Chondrocyte (in vitro differentiated cells): ENCODE measurements around the gene RPS27L. TPM values are rescaled to one million over a fixed set of nuclear protein-coding genes. Genes with fewer than 3 reads are reported as not detected.

ENCODE experiments used
- DNase-seq: peaks from one replicate; pipeline ENCODE4 v3.0.0; 2021; ENCODE audit warnings: mixed read lengths, low spot score
- H3K27ac Mint-ChIP-seq: one replicate; pipeline ENCODE4 v1.8.0; 2021; ENCODE audit warnings: mild to moderate bottlenecking, moderate library complexity, mixed read lengths; ENCODE audit not compliant: unreplicated experiment
- H3K27me3 Mint-ChIP-seq: 2 replicates; pipeline ENCODE4 v1.8.0; 2021; ENCODE audit warnings: low read depth, mixed read lengths
- H3K36me3 Mint-ChIP-seq: 2 replicates; pipeline ENCODE4 v1.8.0; 2021; ENCODE audit warnings: low read depth, mixed read lengths
- H3K4me1 Mint-ChIP-seq: 2 replicates; pipeline ENCODE4 v1.8.0; 2021; ENCODE audit warnings: low read depth, mild to moderate bottlenecking, mixed read lengths
- H3K4me3 Mint-ChIP-seq: one replicate; pipeline ENCODE4 v1.8.0; 2021; ENCODE audit warnings: mild to moderate bottlenecking, moderate library complexity, mixed read lengths; ENCODE audit not compliant: unreplicated experiment
- H3K9me3 Mint-ChIP-seq: 2 replicates; pipeline ENCODE4 v1.8.0; 2021; ENCODE audit warnings: low read depth, mixed read lengths
- total RNA-seq: library from RNA; stranded (reverse); gene quantifications from 3 replicates; pipeline ENCODE4 v1.2.1, GENCODE V29; 2021
- TF ChIP-seq, protein P1 (sequence below): fragments of 200-600 bp; sonication (generic); IDR thresholded peaks from 2 replicates; pipeline ENCODE4 v1.5.0; 2021; ENCODE audit warnings: antibody characterized with exemption, mild to moderate bottlenecking, moderate library complexity

The RPS27L gene
- total RNA-seq, 1 donor from 2014 or later, result 211 TPM

- no peak for DNase-seq
- Mint-ChIP-seq H3K4me1 (peaks cover 8% of the 10 kb centered on the region), H3K9me3 (peaks cover 3% of the 10 kb centered on the region), H3K27me3 (no peaks in the 10 kb centered on the region), H3K36me3 (peaks cover 10% of the 10 kb centered on the region), H3K27ac (no peak overlapping the region), H3K4me3 (no peak overlapping the region)
- TF ChIP-seq, protein P1, sequence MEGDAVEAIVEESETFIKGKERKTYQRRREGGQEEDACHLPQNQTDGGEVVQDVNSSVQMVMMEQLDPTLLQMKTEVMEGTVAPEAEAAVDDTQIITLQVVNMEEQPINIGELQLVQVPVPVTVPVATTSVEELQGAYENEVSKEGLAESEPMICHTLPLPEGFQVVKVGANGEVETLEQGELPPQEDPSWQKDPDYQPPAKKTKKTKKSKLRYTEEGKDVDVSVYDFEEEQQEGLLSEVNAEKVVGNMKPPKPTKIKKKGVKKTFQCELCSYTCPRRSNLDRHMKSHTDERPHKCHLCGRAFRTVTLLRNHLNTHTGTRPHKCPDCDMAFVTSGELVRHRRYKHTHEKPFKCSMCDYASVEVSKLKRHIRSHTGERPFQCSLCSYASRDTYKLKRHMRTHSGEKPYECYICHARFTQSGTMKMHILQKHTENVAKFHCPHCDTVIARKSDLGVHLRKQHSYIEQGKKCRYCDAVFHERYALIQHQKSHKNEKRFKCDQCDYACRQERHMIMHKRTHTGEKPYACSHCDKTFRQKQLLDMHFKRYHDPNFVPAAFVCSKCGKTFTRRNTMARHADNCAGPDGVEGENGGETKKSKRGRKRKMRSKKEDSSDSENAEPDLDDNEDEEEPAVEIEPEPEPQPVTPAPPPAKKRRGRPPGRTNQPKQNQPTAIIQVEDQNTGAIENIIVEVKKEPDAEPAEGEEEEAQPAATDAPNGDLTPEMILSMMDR, result no peak
Observed at GRCh38 chr15:63140936-63141335, 16.3 kb downstream of the RPS27L start.

GRCh38 chr15:63136742-63137141 is 20.5 kb downstream of the RPS27L start:
- peaks cover 6% of the 10 kb centered on the region for H3K36me3 Mint-ChIP-seq
- no peaks in the 10 kb centered on the region for H3K27me3 Mint-ChIP-seq
- DNase-seq, result no peak
- H3K9me3 Mint-ChIP-seq, result no peaks in the 10 kb centered on the region
- H3K4me1 Mint-ChIP-seq, result peaks cover 33% of the 10 kb centered on the region
- no peak overlapping the region for H3K27ac Mint-ChIP-seq
- no peak overlapping the region for H3K4me3 Mint-ChIP-seq
- TF ChIP-seq, protein P1, result no peak

GRCh38 chr15:63135804-63136203 is 21.5 kb downstream of the RPS27L start:
- DNase-seq, result no peak
- H3K9me3 Mint-ChIP-seq, result no peaks in the 10 kb centered on the region
- no peaks in the 10 kb centered on the region for H3K36me3 Mint-ChIP-seq
- TF ChIP-seq, protein P1, result no peak
- H3K27me3 Mint-ChIP-seq, result no peaks in the 10 kb centered on the region
- no peak overlapping the region for H3K4me3 Mint-ChIP-seq
- peaks cover 33% of the 10 kb centered on the region for H3K4me1 Mint-ChIP-seq
- H3K27ac Mint-ChIP-seq, result peak overlapping the region; percentile 88

- TF ChIP-seq, protein P1, result no peak
- Mint-ChIP-seq H3K36me3 (no peaks in the 10 kb centered on the region), H3K27ac (peak overlapping the region; percentile 88), H3K9me3 (no peaks in the 10 kb centered on the region), H3K4me1 (peaks cover 33% of the 10 kb centered on the region), H3K4me3 (no peak overlapping the region), H3K27me3 (no peaks in the 10 kb centered on the region)
- DNase-seq, result no peak
Observed at GRCh38 chr15:63135281-63135680, 22.0 kb downstream of the RPS27L start.

DNA sequence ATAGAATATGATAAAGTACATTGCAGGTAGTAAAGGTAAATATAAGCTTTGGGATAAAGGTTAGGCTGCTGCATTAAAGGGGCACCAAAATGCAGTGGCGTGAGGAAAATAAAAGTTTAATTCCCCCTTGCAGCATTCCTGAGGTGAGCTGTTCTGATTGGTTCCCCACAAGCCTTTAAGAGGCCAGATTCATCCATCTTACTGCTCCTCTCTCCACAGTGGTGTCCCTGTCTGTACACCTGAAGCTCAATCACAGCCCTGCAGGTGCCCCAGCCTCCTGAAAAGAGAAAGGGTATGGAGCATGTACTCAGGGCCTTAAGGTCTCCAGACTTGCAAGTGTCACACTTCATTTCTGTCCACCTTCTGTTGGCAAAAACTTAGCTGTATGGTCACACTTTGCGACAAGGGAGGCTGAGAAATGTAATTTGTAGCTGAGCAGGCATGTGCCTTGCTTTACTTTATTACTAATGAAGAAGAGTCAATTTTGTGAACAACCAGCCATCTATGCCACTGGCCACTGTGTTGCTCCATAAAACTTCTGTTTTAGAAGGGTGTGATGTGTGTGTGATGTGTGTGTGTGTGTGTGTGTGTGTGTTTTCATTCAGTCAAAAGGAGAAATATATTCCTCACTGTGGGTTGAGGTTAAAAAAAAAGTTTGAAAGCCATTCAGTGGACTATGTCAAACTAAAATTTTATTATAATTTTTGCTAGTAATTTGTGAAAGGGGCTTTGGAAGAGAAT is 22.9 kb downstream of the RPS27L start:
- Mint-ChIP-seq H3K4me1 (peaks cover 33% of the 10 kb centered on the region), H3K27ac (peak overlapping the region; percentile 82), H3K4me3 (no peak overlapping the region), H3K36me3 (peaks cover 2% of the 10 kb centered on the region), H3K27me3 (no peaks in the 10 kb centered on the region), H3K9me3 (no peaks in the 10 kb centered on the region)
- no peak for DNase-seq
- TF ChIP-seq, protein P1, result no peak
